Muscle of leg (tissue), 11 donors: Measurements from ENCODE around the gene OR10J5. TPM values are rescaled to one million over a fixed set of nuclear protein-coding genes. Genes with fewer than 3 reads are reported as not detected.

Experiments
- DNase-seq: peaks from one replicate; pipeline ENCODE4 v3.0.0; 2013
- H3K27ac ChIP-seq: one replicate; pipeline ENCODE4 v1.5.1; 2013; ENCODE audit warnings: mild to moderate bottlenecking, low read length, control low read depth
- H3K27me3 ChIP-seq: one replicate; pipeline ENCODE4 v1.6.1; 2013; ENCODE audit warnings: low read length; ENCODE audit not compliant: control insufficient read depth, insufficient read depth
- H3K36me3 ChIP-seq: one replicate; pipeline ENCODE4 v1.6.1; 2013; ENCODE audit warnings: low read length; ENCODE audit not compliant: control insufficient read depth, insufficient read depth
- H3K4me1 ChIP-seq: one replicate; pipeline ENCODE4 v1.6.1; 2013; ENCODE audit warnings: low read length; ENCODE audit not compliant: control insufficient read depth, insufficient read depth
- H3K4me3 ChIP-seq: one replicate; pipeline ENCODE4 v1.5.1; 2013; ENCODE audit warnings: low read length, control low read depth
- H3K9me3 ChIP-seq: replicated peaks from 2 replicates; pipeline ENCODE4 v1.6.1; 2013; ENCODE audit warnings: low read depth, low read length; ENCODE audit not compliant: control insufficient read depth
- WGBS: methylation state at CpG from one replicate; pipeline ENCODE4 v1.1.5; 2013; ENCODE audit warnings: missing lambda C conversion rate; ENCODE audit not compliant: insufficient coverage; 5-methylcytosine and 5-hydroxymethylcytosine counted together
- polyA plus RNA-seq, 8 donors: library from polyadenylated mRNA; unstranded; fragments of 120-200 nt; gene quantifications; one replicate each; pipeline versions ENCODE4 v1.2.1 to v1.2.3, GENCODE V29; 2013; ENCODE audit warnings: inconsistent platforms in 1 of 8, low replicate concordance in 1 of 8; ENCODE audit not compliant: insufficient read length in 8 of 8, insufficient read depth in 1 of 8
- total RNA-seq: library from RNA; stranded (reverse); fragments of 120-200 nt; gene quantifications from one replicate; pipeline ENCODE4 v1.2.4, GENCODE V29; 2013

The OR10J5 gene
- total and polyA plus RNA-seq, 9 donors = not detected

DNA sequence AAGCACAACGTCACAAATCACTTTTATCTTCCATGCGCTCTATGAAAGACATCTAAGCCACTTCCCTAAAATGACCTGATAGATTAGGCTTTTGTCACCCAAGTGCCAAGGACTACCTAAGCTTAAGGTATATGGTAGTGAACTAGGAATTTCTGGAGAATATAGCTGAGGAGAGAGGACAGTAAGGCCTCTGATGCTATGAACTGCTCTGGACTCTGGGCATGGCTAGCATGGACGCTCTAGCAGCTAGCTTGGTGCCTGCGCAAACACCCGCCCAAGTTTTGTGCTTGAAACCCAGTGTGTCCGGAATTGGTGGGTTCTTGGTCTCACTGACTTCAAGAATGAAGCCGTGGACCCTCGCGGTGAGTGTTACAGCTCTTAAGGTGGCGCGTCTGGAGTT is 42.5 kb downstream of the OR10J5 start:
- no peak overlapping the region for H3K27ac ChIP-seq
- no peak overlapping the region for H3K4me3 ChIP-seq
- DNase-seq = no peak
- H3K4me1 ChIP-seq = no peaks in the 10 kb centered on the region
- H3K36me3 ChIP-seq = no peaks in the 10 kb centered on the region
- 71% methylated on average over 5 of the region's 11 CpGs for WGBS
- H3K27me3 ChIP-seq = no peaks in the 10 kb centered on the region
- peaks cover 7% of the 10 kb centered on the region for H3K9me3 ChIP-seq

DNA sequence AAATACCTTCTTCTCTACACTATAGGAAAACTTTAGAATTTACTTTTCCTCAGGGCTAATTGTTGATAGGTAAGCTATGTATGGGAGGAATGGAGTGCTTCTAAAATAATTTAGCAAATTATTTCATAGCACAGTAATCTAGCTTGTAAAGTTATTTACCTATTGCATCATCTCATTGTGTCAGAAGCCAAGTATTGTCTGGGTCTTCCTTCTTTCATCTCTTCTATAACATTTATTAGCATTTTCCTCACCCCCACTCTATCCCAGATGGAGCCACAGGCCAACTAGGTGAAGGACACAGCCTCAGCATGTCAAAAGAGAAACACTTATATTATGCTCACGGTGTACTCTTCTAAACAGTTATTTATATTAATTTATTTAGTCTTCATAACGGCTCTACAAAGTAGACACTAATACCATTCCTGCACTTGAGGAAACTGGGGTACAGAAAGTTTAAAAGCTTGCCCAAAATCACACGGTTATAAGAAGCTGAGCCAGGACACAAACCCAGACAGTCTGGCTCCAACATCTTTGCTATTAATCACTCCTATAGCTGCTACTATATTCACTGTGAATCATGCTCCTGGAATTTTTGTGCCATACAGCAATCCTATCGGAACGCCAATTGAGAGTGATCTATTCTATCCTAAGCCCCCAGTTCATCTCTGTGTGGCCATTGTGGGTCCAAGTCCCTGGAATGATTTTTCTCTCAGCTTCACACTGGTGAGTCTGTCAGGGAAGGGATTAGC is 43.1 kb downstream of the OR10J5 start:
- Histone ChIP-seq H3K27me3 (no peaks in the 10 kb centered on the region), H3K9me3 (peaks cover 7% of the 10 kb centered on the region), H3K27ac (no peak overlapping the region), H3K4me3 (no peak overlapping the region), H3K36me3 (no peaks in the 10 kb centered on the region), H3K4me1 (no peaks in the 10 kb centered on the region)
- DNase-seq = no peak
- no CpG with 5 or more reads among the region's 5 CpGs for WGBS

Other genes starting within 250 kb of the OR10J5 start
- 0.49 TPM for gene FCER1A, start 233.7 kb downstream of the OR10J5 start, total RNA-seq
- 1 to 10 TPM in 1 of 8 donors, under 1 TPM in 7; 0.10 to 1.1 (median 0.29) TPM for gene FCER1A, start 233.7 kb downstream of the OR10J5 start, polyA plus RNA-seq
- gene OR10J4, start 103.8 kb downstream of the OR10J5 start, total RNA-seq = not detected
- not detected for gene OR10J4, start 103.8 kb downstream of the OR10J5 start, polyA plus RNA-seq
- gene OR10J1, start 96.3 kb downstream of the OR10J5 start, total RNA-seq = not detected
- gene OR10J1, start 96.3 kb downstream of the OR10J5 start, polyA plus RNA-seq = under 1 TPM in 4 of 8 donors, not detected in 4; 0.04 to 0.07 (median 0.05) TPM
- not detected for gene APCS, start 51.8 kb upstream of the OR10J5 start, total RNA-seq
- gene APCS, start 51.8 kb upstream of the OR10J5 start, polyA plus RNA-seq = not detected
- gene CRP, start 178.6 kb upstream of the OR10J5 start, total RNA-seq = not detected
- gene CRP, start 178.6 kb upstream of the OR10J5 start, polyA plus RNA-seq = not detected
- gene DUSP23, start 245.0 kb upstream of the OR10J5 start, total RNA-seq = 12.1 TPM
- gene DUSP23, start 245.0 kb upstream of the OR10J5 start, polyA plus RNA-seq = 1 to 10 TPM; 5.2 to 8.5 (median 7.8) TPM